Thoracic aorta (tissue), 2 donors: Measurements from ENCODE around the gene GPR150. TPM values are rescaled to one million over a fixed set of nuclear protein-coding genes. Genes with fewer than 3 reads are reported as not detected.

Experiments
- ATAC-seq: fragments of 150-250 bp; one replicate; pipeline ENCODE4 v1.8.0; 2017; ENCODE audit warnings: low read depth; ENCODE audit not compliant: insufficient number of reproducible peaks, low FRiP score
- DNase-seq: peaks from one replicate; pipeline ENCODE4 v3.0.0-alpha.2; 2020; ENCODE audit warnings: low spot score
- H3K27ac ChIP-seq, 2 donors: fragments of 200-600 bp; sonication (generic); 1 replicate in 1 of 2; 2 replicates in 1 of 2; pipeline ENCODE4 v1.5.1; 2016; ENCODE audit warnings: mild to moderate bottlenecking in 2 of 2, moderate library complexity in 2 of 2
- H3K27me3 ChIP-seq: fragments of 200-600 bp; sonication (generic); replicated peaks from 2 replicates; pipeline ENCODE4 v1.6.0; 2016; ENCODE audit warnings: mild to moderate bottlenecking; ENCODE audit not compliant: insufficient read depth
- H3K36me3 ChIP-seq: fragments of 200-600 bp; sonication (generic); one replicate; pipeline ENCODE4 v1.5.1; 2016
- H3K4me1 ChIP-seq, 2 donors: fragments of 200-600 bp; sonication (generic); 1 replicate in 1 of 2; 2 replicates in 1 of 2; pipeline versions ENCODE4 v1.5.1 to v1.6.0; 2016; ENCODE audit warnings: low read depth in 2 of 2, mild to moderate bottlenecking in 1 of 2; ENCODE audit not compliant: control insufficient read depth in 1 of 2
- H3K4me3 ChIP-seq: fragments of 200-600 bp; sonication (generic); 2 replicates; pipeline ENCODE4 v1.5.1; 2016; ENCODE audit warnings: mild to moderate bottlenecking
- H3K9me3 ChIP-seq: fragments of 200-600 bp; sonication (generic); 2 replicates; pipeline ENCODE4 v1.5.1; 2016
- CTCF ChIP-seq: fragments of 200-600 bp; sonication (generic); IDR thresholded peaks from one replicate; pipeline ENCODE4 v1.5.1; 2019; ENCODE audit warnings: antibody characterized with exemption
- total RNA-seq, 2 donors: library from RNA; depleted of rRNA; stranded (reverse); fragments of >200 nt; gene quantifications; one replicate each; pipeline versions ENCODE4 v1.1.0 to v1.2.3, GENCODE V29; 2016

The GPR150 gene
- total RNA-seq, 2 donors from 2014 or later: 1.1 TPM; not detected in 1

GRCh38 chr5:95591490-95591901 lies 28.4 kb upstream of the GPR150 start:
- no peaks in the 10 kb centered on the region for H3K4me1 ChIP-seq
- H3K9me3 ChIP-seq: no peaks in the 10 kb centered on the region
- no peak overlapping the region for H3K4me3 ChIP-seq
- no peak overlapping the region for H3K27ac ChIP-seq
- H3K36me3 ChIP-seq: no peaks in the 10 kb centered on the region
- no peak for TF ChIP-seq CTCF
- H3K27me3 ChIP-seq: no peaks in the 10 kb centered on the region
- no peak for DNase-seq
- no peak for ATAC-seq

DNA sequence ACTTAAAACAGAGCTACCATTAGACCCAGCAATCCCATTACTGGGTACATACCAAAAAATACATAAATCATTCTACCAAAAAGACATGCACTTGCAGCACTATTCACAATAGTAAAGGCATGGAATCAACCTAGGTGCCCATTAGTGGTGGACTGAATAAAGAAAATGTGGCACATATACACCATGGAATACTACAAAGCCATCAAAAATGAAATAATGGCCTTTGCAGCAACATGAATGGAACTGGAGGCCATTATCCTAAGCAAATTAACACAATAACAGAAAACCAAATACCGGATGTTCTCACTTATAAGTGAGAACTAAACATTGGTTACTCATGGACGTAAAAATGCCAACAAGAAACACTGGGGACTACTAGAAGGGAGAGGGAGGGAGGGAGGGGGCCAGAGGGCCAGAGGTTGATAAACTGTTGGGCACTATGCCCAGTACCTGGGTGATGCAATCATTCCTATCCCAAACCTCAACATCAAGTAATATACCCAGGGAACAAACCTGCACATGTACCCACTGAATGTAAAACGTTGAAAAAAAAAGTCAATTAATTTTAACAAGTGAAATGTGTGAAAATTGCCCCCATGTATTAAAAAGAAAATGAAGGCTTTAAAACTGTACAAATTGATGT lies 24.5 kb upstream of the GPR150 start:
- Histone ChIP-seq H3K36me3 (no peaks in the 10 kb centered on the region), H3K9me3 (no peaks in the 10 kb centered on the region), H3K27ac (no peak overlapping the region), H3K27me3 (no peaks in the 10 kb centered on the region), H3K4me1 (peaks cover under 1 to 1% of the 10 kb centered on the region in 2 donors), H3K4me3 (no peak overlapping the region)
- no peak for TF ChIP-seq CTCF
- DNase-seq (no peak), ATAC-seq (no peak)

DNA sequence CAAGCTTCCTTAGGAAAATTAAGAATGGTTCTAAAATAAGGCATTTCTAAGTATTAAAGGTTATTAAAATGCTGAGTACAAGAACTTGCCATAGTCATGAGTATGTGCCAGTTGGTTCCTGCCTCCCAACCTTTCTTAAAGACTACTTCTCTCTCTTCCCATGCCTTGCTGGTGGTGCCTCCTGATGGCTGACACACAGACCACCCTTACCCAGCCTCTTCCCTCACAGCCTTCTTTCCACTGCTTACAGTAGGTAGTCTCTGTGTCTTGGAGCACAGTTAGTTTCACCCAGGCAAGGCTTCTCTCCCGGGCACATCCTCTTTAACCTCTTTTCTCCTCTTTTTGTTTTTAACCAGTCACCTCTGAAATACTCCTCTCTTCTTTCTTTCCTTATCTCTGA lies 20.6 kb upstream of the GPR150 start:
- Histone ChIP-seq H3K4me1 (peaks cover 3 to 6% of the 10 kb centered on the region in 2 donors), H3K27ac (no peak overlapping the region), H3K36me3 (no peaks in the 10 kb centered on the region), H3K9me3 (no peaks in the 10 kb centered on the region), H3K4me3 (no peak overlapping the region), H3K27me3 (no peaks in the 10 kb centered on the region)
- DNase-seq (no peak), ATAC-seq (no peak)
- TF ChIP-seq CTCF: no peak

DNA sequence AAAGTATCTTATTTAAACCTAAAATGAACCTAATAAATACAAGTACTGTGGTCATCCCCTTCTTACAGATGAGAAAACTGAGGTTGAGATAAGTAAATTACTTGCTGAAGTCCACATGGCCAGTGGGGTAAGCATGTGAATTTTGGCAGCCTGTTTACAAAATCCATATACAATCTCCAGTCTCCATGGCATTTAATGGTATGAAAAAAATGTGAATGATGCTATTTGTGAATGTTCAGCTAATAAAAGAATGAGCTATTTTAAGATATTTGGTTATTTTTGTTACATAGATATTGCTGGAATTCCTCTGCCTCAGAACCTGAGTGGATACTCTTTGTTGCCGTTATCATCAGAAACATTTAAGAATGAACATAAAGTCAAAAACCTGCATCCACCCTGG lies 19.3 kb upstream of the GPR150 start:
- DNase-seq (no peak), ATAC-seq (no peak)
- peaks cover 3 to 6% of the 10 kb centered on the region in 2 donors for H3K4me1 ChIP-seq
- no peaks in the 10 kb centered on the region for H3K27me3 ChIP-seq
- H3K4me3 ChIP-seq: no peak overlapping the region
- H3K27ac ChIP-seq: no peak overlapping the region
- H3K36me3 ChIP-seq: no peaks in the 10 kb centered on the region
- no peak for TF ChIP-seq CTCF
- no peaks in the 10 kb centered on the region for H3K9me3 ChIP-seq

- no peak overlapping the region for H3K4me3 ChIP-seq
- H3K36me3 ChIP-seq: no peaks in the 10 kb centered on the region
- no peaks in the 10 kb centered on the region for H3K9me3 ChIP-seq
- no peak for TF ChIP-seq CTCF
- H3K27ac ChIP-seq: no peak overlapping the region
- no peaks in the 10 kb centered on the region for H3K27me3 ChIP-seq
- ATAC-seq (no peak), DNase-seq (no peak)
- H3K4me1 ChIP-seq: peaks cover 0 to 2% of the 10 kb centered on the region in 2 donors
Observed at GRCh38 chr5:95605786-95606185, 14.1 kb upstream of the GPR150 start.
